Progenitor cell of endocrine pancreas (in vitro differentiated cells): ENCODE data around the gene PRDM16. TPM values are rescaled to one million over a fixed set of nuclear protein-coding genes. Genes with fewer than 3 reads are reported as not detected.
A peak's percentile ranks its signal among the peaks of the same experiment; 100 is the strongest.

ENCODE experiments used
- DNase-seq: peaks from one replicate; pipeline ENCODE4 v3.0.0; 2021; ENCODE audit warnings: low spot score; ENCODE audit not compliant: unreplicated experiment
- H3K27ac Mint-ChIP-seq: 2 replicates; pipeline ENCODE4 v1.8.0; 2021; ENCODE audit warnings: mild to moderate bottlenecking, moderate library complexity, mixed read lengths
- H3K27me3 Mint-ChIP-seq: 2 replicates; pipeline ENCODE4 v1.8.0; 2021; ENCODE audit warnings: mixed read lengths
- H3K36me3 Mint-ChIP-seq: 2 replicates; pipeline ENCODE4 v1.8.0; 2022; ENCODE audit warnings: mixed read lengths; ENCODE audit not compliant: insufficient read depth
- H3K4me1 Mint-ChIP-seq: 2 replicates; pipeline ENCODE4 v1.8.0; 2021; ENCODE audit warnings: low read depth, mixed read lengths
- H3K4me3 Mint-ChIP-seq: 2 replicates; pipeline ENCODE4 v1.8.0; 2021; ENCODE audit warnings: low read depth, mild to moderate bottlenecking, moderate library complexity, mixed read lengths
- H3K9me3 Mint-ChIP-seq: 2 replicates; pipeline ENCODE4 v1.8.0; 2021; ENCODE audit warnings: low read depth, mixed read lengths
- total RNA-seq: library from RNA; stranded (reverse); gene quantifications from 2 replicates; pipeline ENCODE4 v1.2.1, GENCODE V29; 2021
- TF ChIP-seq, protein P1 (sequence below): fragments of 200-600 bp; sonication (generic); IDR thresholded peaks from one replicate; pipeline ENCODE4 v1.5.0; 2021; ENCODE audit warnings: antibody characterized with exemption, mild to moderate bottlenecking; ENCODE audit not compliant: unreplicated experiment

Gene PRDM16
- total RNA-seq, 1 donor from 2014 or later: 69.1 TPM

- no peak overlapping the region for H3K4me3 Mint-ChIP-seq
- no peaks in the 10 kb centered on the region for H3K27me3 Mint-ChIP-seq
- H3K27ac Mint-ChIP-seq: peak overlapping the region; percentile 76
- peaks cover 26% of the 10 kb centered on the region for H3K4me1 Mint-ChIP-seq
- no peak for DNase-seq
- H3K9me3 Mint-ChIP-seq: peaks cover 11% of the 10 kb centered on the region
- TF ChIP-seq, protein P1, sequence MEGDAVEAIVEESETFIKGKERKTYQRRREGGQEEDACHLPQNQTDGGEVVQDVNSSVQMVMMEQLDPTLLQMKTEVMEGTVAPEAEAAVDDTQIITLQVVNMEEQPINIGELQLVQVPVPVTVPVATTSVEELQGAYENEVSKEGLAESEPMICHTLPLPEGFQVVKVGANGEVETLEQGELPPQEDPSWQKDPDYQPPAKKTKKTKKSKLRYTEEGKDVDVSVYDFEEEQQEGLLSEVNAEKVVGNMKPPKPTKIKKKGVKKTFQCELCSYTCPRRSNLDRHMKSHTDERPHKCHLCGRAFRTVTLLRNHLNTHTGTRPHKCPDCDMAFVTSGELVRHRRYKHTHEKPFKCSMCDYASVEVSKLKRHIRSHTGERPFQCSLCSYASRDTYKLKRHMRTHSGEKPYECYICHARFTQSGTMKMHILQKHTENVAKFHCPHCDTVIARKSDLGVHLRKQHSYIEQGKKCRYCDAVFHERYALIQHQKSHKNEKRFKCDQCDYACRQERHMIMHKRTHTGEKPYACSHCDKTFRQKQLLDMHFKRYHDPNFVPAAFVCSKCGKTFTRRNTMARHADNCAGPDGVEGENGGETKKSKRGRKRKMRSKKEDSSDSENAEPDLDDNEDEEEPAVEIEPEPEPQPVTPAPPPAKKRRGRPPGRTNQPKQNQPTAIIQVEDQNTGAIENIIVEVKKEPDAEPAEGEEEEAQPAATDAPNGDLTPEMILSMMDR: no peak
- peaks cover 20% of the 10 kb centered on the region for H3K36me3 Mint-ChIP-seq
Observed at GRCh38 chr1:3346478-3346877, 277.5 kb downstream of the PRDM16 start.

DNA sequence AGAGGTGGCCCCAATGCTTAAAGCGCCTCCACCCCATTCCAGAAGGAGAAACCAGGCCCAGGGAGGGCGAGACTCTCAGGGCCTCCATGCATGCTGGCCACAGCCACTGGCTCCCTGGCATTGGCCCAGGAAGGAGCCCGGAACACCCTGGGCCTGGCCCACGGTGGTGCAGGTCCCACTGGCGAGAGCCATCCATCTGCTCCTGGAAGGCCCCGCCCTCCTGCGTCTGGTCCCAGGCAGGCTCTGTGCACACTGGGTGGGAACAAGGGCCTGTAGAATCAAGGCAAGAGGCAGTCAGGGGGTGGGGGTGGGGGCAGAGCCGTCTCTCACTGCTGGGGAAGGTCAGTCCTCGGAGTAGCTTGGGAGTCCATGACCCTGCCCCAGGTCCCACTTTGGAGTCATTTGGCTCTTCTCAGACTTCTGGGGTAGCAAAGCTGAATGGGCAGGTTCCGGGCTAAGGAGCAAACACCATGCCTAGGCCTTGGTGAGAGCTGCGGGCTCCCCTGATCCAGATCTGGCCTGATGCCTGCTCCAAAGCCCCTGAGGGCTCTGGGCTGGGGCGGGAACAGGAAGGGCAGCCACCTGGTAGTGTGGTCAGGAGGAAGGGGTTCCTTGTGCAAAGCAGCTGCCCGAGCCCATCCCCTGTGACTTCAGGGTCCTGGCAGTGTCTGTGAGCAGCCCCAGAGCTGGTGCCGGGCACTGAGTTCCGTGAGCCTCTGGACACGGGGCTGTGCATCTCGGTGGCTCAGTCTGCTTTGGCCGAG lies 278.4 kb downstream of the PRDM16 start:
- Mint-ChIP-seq H3K4me1 (peaks cover 33% of the 10 kb centered on the region), H3K9me3 (peaks cover 11% of the 10 kb centered on the region), H3K36me3 (peaks cover 17% of the 10 kb centered on the region), H3K27ac (peak overlapping the region; percentile 84), H3K27me3 (no peaks in the 10 kb centered on the region), H3K4me3 (no peak overlapping the region)
- no peak for DNase-seq
- TF ChIP-seq, protein P1: no peak

- Mint-ChIP-seq H3K27me3 (no peaks in the 10 kb centered on the region), H3K9me3 (peaks cover 10% of the 10 kb centered on the region), H3K27ac (peak overlapping the region; percentile 92), H3K4me3 (no peak overlapping the region), H3K36me3 (peaks cover 10% of the 10 kb centered on the region), H3K4me1 (peaks cover 38% of the 10 kb centered on the region)
- TF ChIP-seq, protein P1: no peak
- no peak for DNase-seq
Observed at GRCh38 chr1:3348196-3348865, 279.3 kb downstream of the PRDM16 start.

DNA sequence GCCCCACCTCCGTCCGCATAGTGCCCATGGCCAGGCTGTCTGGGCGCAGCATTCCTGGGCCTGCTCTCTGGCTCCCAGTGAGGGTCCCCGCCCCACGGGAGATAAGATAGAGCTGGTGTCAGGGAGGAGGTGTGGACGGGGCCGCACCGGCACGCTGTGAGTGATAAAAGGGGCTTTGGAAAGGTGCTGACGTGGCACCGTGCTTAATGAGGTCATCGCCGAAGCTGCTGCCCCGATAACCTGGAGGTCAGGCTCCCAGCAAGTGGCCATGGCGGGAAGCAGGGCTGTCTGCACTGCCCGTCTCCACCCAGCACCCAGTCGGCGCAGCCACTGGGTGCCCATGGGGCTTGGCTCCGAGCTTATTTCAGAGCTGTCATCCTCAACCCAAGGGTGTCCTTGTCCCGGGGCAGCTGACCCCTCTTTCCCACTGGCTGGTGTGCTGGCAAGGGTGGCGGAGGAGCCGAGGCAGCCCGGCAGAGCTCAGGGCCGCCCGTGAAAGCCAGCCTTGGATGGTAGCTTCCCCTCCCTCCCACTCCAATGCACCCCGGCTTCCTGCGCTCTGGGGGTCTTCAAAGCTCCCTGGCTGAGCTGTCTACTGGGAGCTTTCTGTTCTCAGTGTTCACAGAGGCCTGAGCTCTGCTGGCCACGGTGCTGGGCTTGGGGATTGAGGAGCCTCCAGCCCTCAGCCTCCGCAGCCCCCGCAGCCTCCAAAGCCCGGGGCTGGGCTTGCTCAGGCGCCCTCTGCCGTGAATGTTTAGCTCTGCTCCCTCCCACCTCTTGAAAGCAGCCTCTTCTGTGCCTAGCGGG lies 280.4 kb downstream of the PRDM16 start:
- DNase-seq: no peak
- TF ChIP-seq, protein P1: peak; percentile 48
- Mint-ChIP-seq H3K36me3 (peaks cover 3% of the 10 kb centered on the region), H3K4me3 (no peak overlapping the region), H3K4me1 (peaks cover 40% of the 10 kb centered on the region), H3K9me3 (peaks cover 2% of the 10 kb centered on the region), H3K27ac (peak overlapping the region; percentile 92), H3K27me3 (no peaks in the 10 kb centered on the region)

GRCh38 chr1:3349968-3350299 lies 280.9 kb downstream of the PRDM16 start:
- Mint-ChIP-seq H3K27ac (peak overlapping the region; percentile 92), H3K9me3 (no peaks in the 10 kb centered on the region), H3K4me1 (peaks cover 44% of the 10 kb centered on the region), H3K36me3 (no peaks in the 10 kb centered on the region), H3K27me3 (no peaks in the 10 kb centered on the region), H3K4me3 (no peak overlapping the region)
- DNase-seq: no peak
- TF ChIP-seq, protein P1: no peak
